Upper lobe of left lung (tissue), 4 donors: ENCODE measurements around the gene TMPRSS12.

Experiments used
- CTCF ChIP-seq, 6 experiments: fragments of 450-650 bp in 4 of 6; fragments of 200-600 bp in 2 of 6; sonication (generic) in 2 of 6; IDR thresholded peaks; one replicate each; pipeline ENCODE4 v1.5.1; 2016 to 2019; ENCODE audit warnings: antibody characterized with exemption in 6 of 6
- EP300 ChIP-seq, 4 donors: sonication (generic); formaldehyde crosslinking; IDR thresholded peaks; one replicate each; pipeline ENCODE4 v1.5.1; 2017; ENCODE audit warnings: antibody characterized with exemption in 4 of 4, control low read depth in 2 of 4
- POLR2A ChIP-seq, 4 donors: fragments of 450-650 bp; IDR thresholded peaks; one replicate each; pipeline ENCODE4 v1.5.1; 2016 to 2017; ENCODE audit warnings: antibody characterized with exemption in 4 of 4, mild to moderate bottlenecking in 2 of 4
- POLR2AphosphoS5 ChIP-seq, 2 donors: sonication (generic); formaldehyde crosslinking; IDR thresholded peaks; one replicate each; pipeline ENCODE4 v1.5.1; 2017; ENCODE audit warnings: antibody characterized with exemption in 2 of 2

GRCh38 chr12:50862316-50862715 lies 19.6 kb downstream of the TMPRSS12 start:
- no peak for TF ChIP-seq EP300 (IDR thresholded peaks at IDR 0.05)
- TF ChIP-seq CTCF (IDR thresholded peaks at IDR 0.05): no peak
- no peak for TF ChIP-seq POLR2A (IDR thresholded peaks at IDR 0.05)
- no peak for TF ChIP-seq POLR2AphosphoS5 (IDR thresholded peaks at IDR 0.05)
